Ramos (cell line): ENCODE data around the gene VPS51.
"Not testable (repeated sequence)": the region's sequence is repeated elsewhere in the genome, so short reads cannot be mapped to it uniquely, and the experiment has no call there.

Source experiments
- in situ Hi-C: fragments of 300-500 bp; cut with MboI; formaldehyde crosslinking; loops from one replicate; pipeline ENCODE4 v1.14.3; 2022; ENCODE audit warnings: low sequenced_read_pairs; ENCODE audit not compliant: unreplicated experiment

Gene VPS51

DNA sequence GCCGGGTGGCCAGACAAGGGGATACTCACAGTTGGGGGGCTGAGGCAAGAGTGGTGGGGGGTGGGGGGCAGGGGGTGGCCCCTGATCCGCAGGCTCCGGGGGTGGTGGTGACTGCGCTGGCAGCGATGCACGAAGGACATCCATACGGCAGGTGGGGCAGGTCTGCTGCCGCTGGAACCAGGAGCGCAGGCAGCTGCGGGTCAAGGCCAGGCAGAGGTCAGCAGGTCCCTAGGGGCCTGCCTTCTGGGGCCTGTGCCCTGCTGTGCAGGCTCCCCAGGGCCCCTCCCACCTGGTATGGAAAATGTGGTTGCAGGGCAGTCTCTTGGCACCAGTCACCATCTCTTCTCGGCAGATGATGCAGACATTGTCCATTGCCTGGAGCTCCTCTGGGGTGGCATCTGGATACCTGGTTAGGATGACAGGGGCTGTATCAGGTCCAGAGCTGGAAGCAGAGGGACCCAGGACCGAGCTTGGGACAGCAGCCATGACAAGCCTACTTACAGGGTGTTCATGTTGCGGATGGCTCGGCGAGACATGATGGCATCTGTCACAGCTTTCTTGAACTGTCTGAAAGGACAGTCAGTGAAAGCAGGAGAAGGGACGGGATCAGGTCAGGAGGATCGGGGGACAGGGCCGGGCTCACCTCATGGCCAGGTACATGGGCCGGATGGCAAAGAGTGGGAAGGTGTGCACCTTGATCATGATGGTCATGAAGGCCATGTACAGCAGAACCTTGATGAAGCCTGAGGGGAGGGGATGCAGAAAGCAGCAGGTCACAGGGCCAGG lies 34.8 kb downstream of the VPS51 start:
- in situ Hi-C loops: loop anchor here (25.0 kb wide), 1 partner anchor 894 kb away; the partner anchor contains the start of genes DNAJC4, FKBP2, NUDT22 and PPP1R14B

DNA sequence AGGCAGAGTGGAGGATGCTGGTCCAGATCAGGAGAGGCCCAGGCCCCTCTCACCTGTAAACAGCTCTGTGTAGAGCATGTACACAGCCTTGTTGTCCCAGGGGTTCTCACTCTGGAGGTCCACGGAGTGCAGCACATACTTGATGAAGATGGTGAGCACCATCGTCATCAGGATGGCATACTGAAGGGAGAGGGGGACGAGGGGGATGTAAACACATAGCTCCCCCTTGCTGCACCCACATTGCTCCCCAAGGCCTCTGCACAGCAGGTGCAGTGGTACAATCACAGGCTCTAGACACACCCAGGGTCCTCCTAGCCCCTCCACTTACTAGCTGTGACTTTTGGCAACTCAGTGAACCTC lies 35.4 kb downstream of the VPS51 start:
- in situ Hi-C loops: loop anchor here (25.0 kb wide), 1 partner anchor 894 kb away; the partner anchor contains the start of genes DNAJC4, FKBP2, NUDT22 and PPP1R14B

DNA sequence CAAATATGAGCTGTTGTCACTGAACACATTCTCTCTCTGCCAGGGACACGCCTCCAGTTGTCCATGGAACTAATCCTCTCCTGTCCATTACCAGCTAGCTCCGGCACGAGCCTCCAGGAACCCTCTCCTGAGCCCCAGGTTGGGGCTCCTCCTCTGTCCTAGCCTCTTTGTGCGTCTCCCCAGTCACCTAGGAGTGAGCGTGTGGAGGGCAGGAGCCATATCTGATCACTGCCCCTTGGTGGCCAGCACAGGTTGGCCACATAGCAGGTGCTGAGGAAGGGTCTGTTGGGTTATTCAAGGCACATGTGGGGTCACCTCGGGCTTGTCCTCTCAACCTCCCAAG lies 35.9 kb downstream of the VPS51 start:
- in situ Hi-C loops: loop anchor here (25.0 kb wide), 1 partner anchor 895 kb away; the partner anchor contains the start of genes DNAJC4, FKBP2, NUDT22 and PPP1R14B

DNA sequence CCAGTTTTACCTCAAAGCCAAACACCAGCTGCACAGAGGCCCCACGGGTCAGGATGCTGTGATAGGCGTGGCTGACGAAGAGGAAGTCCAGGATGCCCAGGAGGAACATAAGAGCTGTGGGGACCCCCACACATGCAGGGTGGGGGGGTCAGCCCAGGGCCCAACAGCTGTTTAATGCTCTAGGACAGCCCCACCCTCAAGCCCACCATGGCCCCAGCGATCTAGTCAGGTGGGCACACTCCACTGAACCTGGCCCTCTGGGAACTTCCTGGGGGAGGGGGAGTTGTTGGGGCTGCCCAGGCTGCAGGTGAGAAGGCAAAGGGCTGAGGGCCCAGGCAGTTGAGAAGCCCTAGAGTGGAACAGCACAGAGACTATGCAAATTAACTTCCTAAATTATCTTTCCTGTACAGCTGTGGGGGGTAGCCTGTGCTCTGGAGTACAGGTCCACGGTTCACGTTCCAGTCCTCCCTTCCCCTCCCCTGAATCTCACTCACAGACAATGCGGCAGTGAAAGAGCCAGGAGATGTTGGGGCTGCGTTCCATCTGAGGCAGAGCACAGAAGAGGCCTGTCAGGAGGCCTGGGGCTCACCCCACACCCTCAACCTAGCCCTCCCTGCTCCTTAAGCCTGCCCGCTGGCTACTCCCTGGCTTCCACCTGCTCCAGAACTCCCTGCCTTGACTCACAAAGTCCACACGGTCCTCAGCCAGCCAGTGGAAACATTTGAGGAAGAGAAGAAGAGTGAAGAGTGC lies 36.4 kb downstream of the VPS51 start:
- in situ Hi-C loops: loop anchor here (25.0 kb wide), 1 partner anchor 895 kb away; the partner anchor contains the start of genes DNAJC4, FKBP2, NUDT22 and PPP1R14B

DNA sequence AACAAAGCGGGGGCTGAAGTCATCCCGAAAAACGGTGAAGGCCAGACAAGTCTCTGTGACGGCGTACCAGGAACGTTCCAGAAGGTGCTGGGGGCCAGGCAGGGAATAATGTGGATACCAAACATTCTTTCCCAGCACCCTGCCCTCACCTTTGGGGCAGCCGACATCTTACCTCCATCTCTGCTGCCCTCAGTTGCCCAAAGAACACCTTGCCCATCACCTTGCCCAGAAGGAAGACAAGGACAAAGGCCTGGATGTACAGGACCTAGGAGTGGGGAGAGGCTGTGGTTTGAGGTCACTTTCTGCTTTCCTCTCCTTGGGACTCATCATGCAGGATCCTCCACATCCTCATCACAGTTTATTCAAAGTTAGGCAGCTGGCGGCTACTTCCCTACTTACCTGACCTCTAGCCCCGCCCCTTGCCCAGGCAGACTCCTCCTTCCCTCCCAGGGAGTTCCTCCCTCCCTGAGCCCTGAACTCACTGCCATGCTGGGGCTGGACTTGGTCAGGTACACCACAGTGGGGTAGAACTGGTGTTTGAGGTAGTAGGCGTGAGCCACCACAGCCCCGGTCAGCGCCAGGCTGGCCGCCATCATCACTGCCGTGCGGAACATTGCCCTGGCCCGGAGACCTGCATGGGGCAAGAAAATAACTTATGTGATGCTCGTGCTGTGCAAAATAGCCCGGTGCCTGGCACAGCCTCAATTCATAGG lies 37.1 kb downstream of the VPS51 start:
- in situ Hi-C loops: loop anchor here (25.0 kb wide), 1 partner anchor 896 kb away; the partner anchor contains the start of genes DNAJC4, FKBP2, NUDT22 and PPP1R14B

DNA sequence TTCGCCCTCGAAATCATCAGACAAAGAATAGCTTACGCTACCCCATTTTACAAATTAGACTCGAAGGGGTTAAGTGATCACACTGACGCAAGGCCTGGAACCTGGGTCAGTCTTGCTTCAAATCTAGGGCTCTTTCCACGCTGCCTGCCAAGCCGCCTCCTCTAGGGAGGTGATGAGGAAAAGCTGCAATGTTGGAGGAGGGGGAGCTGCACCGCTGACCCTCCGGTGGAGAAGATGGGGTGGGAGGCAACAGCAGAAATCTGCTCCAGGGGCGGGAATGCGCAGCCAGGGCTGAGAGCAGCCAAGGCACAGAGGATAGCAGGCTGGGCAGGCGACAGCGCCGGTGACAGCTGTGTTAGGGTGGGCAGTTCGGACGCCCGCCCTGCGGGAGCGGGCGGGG lies 37.7 kb downstream of the VPS51 start:
- in situ Hi-C loops: loop anchor here (25.0 kb wide), 1 partner anchor 896 kb away; the partner anchor contains the start of genes DNAJC4, FKBP2, NUDT22 and PPP1R14B

DNA sequence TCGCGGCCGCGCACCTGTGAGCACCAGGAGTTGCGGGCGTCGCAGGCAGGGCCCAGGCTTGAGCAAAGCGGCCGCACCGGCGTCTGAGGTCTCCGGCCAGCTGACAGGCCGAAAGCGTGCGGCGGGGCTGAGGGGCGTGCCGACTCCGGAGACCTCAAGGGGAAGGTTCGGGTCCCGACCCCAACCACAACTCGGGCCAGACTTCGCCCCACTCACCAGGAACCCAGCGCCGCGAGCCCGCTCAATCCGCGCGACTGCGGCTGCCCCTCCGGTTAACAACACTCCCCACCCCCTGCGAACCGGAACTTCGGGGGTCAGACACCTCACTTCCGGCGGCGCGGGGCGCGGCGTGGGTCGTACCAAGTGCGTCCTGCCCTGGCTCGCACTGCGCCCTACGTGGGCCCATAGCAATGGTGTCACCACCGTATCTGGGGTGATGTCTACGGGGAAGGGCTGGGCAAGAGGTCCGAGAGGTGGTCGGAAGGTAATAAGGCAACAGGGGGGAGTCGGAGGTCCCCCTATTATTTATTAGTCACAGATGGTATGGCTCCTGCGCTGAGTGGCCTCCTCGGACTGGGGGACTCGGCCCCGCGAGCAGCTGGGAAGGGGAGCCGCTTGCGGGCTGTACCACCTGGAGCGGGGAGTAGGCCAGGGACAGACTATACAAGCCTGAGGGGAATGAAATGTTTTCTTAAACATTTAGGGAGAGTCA lies 38.4 kb downstream of the VPS51 start, which contains the start of gene SYVN1:
Gene SYVN1 (minus strand): TSS at position 280 of the 712 bp plus-strand sequence. CDS start 918 bp downstream, outside the sequence.
- in situ Hi-C loops: loop anchor here (25.0 kb wide), 1 partner anchor 897 kb away; the partner anchor contains the start of genes DNAJC4, FKBP2, NUDT22 and PPP1R14B

DNA sequence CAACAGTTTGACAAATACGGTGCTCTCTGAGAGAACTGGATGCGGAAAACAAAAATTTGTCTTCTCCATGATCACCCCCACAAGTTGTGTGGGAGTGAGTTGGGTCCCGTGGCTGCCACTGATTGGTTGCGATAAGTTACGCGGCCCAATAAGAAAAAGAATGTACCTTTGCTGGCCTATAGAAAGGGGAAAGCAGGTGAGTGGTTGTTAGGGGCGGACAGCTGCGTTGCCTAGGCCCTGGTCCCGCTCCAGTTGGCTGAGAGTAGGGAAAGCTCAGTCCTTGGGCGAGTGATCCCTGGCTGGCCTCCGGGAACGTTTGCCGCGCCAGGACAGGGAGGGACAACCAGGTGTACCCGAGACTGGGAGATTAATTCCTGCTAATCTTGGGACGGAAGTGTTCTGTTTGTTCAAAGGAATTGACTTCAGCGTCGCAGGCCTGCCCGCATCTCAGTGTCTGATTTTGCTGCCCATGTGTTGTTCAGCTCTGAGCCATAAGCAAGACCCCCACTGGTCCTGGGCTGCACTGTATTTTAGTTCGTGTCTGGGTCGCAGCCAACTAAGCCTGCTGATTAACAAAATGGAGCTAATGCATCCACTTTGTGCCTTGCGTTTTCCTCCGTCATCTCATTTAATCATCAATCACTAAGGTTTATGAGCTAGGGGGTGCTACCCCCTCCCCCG lies 39.1 kb downstream of the VPS51 start:
- in situ Hi-C loops: loop anchor here (25.0 kb wide), 1 partner anchor 898 kb away; the partner anchor contains the start of genes DNAJC4, FKBP2, NUDT22 and PPP1R14B

DNA sequence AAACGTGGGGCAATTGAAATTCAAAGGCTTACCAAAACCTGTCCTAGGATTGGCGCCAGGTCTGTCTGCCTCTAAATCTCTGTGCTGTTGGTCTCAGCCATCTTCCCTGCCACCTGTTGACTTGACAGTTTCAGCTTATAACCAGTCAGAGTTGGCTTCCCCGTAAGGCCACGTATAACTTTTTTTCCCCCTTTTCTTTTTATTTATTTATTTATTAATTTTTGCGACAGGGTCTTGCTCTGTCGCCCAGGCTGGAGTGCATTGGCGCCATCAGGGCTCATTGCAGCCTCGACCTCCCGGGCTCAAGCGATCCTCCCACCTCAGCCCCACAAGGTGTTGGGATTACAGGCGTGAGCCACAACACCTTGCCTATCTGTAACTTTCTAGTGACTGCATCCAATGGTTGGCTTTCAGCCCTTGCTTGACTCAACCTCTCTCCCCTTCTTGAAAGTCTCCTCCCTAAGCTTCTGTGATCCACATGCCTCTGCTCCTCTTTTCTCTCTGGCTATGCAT lies 39.7 kb downstream of the VPS51 start:
- in situ Hi-C loops: loop anchor here (25.0 kb wide), 1 partner anchor 898 kb away; the partner anchor contains the start of genes DNAJC4, FKBP2, NUDT22 and PPP1R14B

DNA sequence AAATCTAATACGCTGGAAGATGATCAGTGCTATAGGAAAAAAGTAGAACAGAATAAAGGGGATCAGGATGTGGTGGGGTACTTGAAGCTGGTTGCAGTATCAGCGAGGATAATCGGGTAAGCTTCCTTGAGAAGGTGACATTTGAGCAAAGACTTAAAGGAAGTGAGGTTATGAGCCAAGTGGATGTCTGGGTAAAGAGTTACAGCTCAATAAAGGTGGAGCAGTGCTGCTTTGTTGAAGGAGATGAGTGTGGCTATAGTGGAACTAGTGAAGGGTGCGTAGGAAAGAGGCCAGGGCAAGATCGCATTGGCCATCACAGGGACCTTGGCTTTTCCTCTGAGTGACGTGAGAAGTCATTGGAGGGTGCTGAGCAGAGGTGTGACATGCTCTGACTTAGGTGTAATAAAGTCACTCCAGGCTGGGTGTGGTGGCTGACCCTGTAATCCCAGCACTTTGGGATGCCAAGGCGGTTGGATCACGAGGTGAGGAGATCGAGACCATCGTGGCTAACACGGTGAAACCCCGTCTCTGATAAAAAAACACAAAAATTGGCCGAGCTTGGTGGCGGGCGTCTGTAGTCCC lies 40.6 kb downstream of the VPS51 start:
- in situ Hi-C loops: loop anchor here (25.0 kb wide), 1 partner anchor 899 kb away; the partner anchor contains the start of genes DNAJC4, FKBP2, NUDT22 and PPP1R14B

DNA sequence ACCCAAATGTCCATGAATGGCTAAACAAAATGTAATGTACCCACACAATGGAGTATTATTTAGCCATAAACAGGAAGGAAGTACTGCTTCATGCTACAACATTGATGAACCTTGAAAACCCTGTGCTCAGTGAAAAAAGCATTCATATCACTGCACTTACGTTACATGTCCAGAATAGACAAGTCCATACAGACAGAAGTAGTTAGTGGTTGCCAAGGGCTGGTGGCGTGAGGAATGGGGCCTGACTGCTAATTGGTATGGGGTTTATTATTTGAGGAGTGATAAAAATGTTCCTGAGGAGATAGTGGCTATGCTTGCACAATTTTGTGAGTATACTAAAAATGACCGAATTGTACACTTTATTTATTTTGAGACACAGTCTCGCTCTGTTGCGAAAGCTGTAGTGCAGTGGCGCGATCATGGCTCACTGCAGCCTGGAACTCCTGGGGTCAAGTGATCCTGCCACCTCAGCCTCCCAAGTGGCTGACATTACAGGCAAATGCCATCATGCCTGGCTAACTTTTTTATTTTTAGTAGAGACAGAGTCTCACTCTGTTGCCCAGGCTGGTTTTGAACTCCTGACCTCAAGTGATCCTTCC lies 46.0 kb downstream of the VPS51 start:
- in situ Hi-C loops: loop anchor here (25.0 kb wide), 1 partner anchor 905 kb away; the partner anchor contains the start of genes DNAJC4, FKBP2, NUDT22 and PPP1R14B

DNA sequence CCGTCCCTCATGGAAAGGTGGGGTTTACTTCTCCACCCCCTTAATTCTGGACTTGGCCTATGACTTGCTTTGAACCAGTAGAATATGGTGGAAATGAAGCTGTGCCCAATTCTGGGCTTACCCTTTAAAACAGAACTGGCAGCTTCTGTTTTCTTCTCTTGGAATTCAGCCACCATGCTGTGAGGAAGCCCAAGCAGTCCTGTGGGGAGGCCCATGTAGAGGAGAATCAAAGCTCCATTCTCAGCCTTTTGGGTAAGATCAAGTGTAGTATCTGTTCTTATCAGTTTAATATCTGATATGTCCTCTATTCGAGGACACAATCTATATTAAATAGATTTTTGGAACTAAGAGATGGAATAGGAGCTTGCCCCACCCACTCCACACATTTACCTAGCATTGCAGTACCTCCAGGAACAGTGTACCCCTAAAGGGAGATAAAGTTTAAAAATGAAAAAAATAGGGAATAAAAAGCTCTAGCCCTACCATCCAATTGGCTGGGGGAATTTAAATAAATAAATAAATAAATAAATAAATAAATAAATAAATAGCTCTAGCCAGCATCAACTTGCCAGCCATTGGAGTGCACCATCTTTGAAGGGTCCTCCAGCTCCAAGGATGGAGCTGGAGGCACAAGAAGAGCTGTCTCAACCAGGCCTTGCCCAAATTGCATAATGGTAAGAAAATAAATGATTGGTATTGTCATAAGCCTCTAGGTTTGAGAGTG lies 51.5 kb downstream of the VPS51 start:
- in situ Hi-C loops: loop anchor here (25.0 kb wide), 1 partner anchor 910 kb away; the partner anchor contains the start of genes DNAJC4, FKBP2, NUDT22 and PPP1R14B

DNA sequence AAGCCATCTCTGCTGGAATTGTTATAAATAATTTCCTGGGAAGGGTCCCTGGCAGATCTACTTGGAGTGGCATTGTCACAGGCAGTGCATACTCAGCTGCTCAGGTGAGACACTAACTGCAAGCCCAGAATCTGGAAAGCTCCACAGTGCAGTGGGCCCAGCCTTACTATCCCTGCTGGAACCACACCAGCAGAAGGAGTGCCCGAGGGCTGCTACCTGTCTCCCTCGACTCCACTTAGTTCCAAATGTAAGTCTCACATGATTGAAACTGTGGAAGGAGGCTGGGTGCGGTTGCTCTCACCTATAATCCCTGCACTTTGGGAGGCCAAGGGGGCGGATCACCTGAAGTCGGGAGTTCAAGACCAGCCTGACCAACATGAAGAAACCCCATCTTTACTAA lies 52.6 kb downstream of the VPS51 start:
- in situ Hi-C loops: loop anchor here (25.0 kb wide), 1 partner anchor 911 kb away; the partner anchor contains the start of genes DNAJC4, FKBP2, NUDT22 and PPP1R14B

DNA sequence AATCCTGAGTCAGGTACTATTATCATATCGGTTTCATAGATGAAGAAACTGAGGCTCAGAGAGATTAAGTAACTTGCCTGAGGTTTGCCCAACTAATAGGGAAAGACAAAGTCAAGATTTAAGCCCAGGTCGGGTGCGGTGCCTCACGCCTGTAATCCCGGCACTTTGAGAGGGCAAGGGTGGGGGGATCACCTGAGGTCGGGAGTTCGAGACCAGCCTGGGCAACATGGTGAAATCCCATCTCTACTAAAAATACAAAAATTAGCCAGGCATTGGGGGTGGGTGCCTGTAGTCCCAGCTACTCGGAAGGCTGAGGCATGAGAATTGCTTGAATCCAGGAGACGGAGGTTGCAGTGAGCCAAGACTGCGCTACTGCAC lies 54.1 kb downstream of the VPS51 start:
- in situ Hi-C loops: not testable (repeated sequence)

DNA sequence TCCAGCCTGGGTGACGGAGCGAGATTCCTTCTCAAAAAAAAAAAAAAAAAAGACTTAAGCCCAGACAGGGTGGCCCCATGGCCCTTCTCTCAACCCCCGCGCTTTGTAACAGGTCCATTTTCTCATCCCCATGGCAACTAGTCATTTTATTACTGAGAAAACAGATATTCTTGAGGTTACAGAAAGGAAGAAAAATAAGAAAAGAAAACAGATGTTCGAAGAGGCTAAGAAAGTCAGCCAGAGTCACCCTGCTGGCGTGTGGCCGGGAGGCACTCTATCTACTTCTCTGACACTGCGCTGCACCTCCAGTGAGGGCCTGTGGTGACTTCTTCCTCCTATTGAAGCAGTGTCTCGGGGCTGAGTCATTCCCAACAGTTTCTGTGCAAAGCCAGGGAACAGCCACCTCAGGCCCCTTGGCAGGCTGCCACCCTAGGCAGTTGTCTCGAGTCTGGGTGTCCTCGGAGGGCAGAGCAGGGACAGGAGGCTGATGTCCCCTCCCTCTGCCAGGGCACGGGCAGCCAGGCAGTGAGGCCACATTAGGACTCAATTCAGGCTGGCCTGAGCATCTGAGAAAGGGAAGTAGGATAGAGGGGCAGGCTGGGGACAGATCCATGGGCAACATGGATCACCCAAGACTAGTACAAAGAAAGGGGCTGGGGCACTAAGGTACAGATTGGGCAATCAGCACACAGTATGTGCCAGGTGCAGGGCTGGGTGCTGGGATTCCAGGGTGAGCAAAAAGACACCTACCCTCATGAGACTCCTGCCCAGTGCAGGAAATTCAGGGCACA lies 54.7 kb downstream of the VPS51 start:
- in situ Hi-C loops: no loop called here

DNA sequence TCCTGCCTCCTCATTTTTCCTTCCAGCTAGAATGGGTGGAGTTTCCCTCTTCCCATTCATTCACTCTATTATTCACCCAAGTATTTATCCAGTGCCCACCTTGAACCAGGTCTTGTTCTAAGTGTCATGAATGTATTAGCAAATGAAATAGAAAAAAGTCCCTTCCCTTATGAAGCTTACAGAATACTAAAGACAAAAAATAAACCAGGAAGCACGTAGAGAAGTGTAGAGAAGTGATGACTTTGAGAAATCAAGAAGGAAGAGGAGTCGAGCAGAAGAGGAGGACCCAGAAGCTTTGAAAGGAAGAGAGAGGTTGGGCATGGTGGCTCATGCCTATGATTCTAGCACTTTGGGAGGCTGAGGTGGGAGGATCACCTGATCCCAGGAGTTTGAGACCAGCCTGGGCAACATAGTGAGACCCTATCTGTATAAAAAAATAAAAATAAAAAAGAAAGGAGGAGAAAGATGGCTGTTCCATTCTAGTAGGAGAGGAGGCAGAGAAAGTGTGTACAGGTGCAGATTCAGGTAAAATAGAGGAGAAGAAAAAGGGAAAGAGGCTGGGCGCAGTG lies 55.4 kb downstream of the VPS51 start:
- in situ Hi-C loops: no loop called here
